ENCODE results near the gene ABCA2.

The ABCA2 gene

DNA sequence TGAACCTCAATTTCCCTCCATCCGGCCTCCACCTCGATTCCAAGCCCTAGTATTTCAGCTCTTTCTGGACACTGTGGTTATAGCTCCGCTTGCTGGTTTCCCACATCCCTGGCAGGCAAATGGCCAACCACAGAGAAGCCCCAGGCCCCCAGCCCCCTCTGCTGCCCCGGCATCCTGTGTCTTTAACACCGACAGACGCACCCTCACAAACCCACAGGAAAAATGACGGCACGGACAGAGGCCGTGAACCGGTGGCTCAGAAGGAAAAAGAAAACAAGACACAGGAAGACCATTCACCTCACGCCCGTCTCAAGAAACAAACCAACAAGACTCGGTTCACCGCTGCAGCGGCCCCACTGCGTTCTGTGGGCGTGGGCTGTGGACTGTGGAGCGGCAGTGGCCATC lies 30.2 kb downstream of the ABCA2 start:
- no peak for DNase-seq (ENCODE audit: low read depth)

- no peak for DNase-seq (ENCODE audit: low read depth)
Observed at GRCh38 chr9:136997371-136997770, 30.7 kb downstream of the ABCA2 start.

DNA sequence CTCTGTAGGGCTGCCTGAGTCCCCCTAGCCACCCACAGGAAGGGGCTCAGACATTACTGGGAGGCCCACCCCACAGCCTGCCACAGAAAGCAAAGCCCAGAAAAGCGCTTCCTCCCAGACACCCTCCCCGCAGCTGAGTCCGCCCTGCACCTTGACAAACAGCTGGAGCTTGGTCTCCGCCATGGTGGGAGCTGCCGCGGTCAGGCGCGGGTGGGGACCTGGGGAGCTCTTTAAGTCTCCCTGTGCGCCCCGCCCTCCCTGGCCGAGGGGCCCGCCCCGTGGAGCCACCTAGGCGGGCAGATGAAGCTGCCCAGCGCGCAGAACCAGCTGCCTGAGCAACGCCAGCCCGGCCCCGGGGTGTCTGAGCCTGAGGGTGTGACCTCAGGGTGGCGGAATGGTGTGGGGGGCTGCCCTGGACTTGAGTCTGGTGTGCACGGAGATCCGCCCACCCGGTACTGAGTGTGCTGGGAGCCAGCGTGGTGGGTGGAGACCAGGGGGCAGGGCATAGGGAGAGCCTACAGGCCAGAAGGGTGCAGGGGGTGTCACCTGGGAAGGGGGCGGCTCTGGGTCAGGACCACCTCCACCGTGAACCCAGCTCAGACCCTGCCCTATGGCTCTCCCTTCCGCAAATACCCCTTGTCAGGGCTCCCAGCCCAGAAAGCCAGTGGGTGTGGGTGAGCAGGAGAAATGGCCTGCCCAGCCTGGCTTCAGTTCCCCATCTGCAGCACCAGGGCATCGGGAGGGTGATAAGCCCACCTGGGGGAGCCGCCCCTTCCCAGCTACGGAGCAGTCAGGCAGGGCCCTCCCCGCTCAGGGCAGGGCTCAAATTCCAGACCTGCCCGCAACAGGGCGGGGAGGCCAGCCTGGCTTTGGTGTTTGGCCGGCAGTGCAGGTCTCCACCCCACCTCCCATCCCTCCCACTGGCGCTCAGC lies 31.4 kb downstream of the ABCA2 start, which contains the start of gene CLIC3:
Gene CLIC3, minus strand, starts transcription at position 208 of the 932 bp plus-strand sequence. Its CDS starts 25 bp downstream, at position 183.
- no peak for DNase-seq (ENCODE audit: low read depth)

DNA sequence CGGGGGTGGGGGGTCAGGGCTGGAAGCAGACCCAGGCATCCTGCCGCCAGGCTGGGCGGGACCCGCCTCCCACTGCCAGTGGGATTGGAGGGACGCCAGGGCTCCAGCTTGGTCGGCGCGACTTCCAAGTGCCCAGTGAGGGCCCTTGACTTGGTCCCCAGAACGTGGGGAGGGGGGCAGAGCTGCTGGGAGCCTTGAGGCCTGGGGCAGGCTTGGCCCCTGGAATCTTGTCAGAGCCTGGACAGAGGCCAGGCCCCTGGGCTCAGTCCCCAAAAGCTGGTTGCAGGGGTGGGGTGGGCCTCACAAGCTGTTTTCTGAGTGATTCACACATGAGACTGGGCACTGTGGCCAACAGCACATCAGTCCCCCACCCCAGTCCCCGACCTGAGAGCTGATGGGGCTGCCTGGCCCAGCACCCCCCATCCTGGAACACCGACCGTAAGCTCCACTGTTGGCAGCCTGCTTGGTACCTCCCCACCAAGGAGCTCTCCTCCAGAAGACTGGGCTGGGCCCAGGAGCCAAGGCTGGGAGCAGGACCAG lies 32.2 kb downstream of the ABCA2 start:
- no peak for DNase-seq (ENCODE audit: low read depth)

DNA sequence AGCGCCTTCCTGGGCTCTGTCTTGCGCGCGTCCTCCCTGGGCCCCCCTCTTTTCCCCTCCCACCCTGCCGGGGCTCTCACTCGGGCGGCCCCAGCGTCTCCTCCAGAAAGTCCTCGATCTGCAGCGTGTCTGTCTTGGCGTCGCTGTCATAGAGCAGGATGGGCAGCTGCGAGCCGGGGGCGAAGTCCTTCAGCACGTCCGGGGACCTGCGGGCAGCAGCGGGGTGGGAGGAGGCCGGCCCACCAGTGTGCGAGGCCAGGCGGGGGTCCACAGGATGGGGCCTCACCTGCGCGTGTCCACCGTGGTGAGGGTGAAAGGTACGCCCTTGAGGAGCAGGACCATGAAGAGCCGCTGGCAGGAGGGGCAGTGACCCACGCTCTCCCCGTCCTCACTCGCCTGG lies 32.7 kb downstream of the ABCA2 start:
- DNase-seq (ENCODE audit: low read depth): no peak

DNA sequence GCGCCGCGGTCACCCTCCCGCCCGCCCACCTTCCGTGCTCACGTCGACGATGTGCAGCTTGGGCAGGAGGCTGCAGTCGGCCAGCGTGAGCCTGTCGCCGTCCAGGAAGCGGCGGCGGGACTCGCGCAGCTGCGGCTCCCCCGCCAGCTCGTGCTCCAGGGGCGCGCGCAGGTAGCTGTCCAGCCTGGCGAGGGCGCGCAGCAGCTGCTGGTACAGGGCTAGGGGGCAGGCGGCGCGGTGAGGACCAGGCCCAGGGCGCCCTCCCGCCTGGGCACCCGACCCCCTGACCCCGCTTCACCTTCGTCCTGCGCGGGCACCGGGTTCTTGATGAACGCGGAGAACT lies 33.2 kb downstream of the ABCA2 start:
- no peak for DNase-seq (ENCODE audit: low read depth)

- DNase-seq (ENCODE audit: low read depth): no peak
Observed at GRCh38 chr9:136994180-136994887, 33.7 kb downstream of the ABCA2 start.

GRCh38 chr9:136992819-136993369 lies 35.1 kb downstream of the ABCA2 start:
- DNase-seq (ENCODE audit: low read depth): no peak

DNA sequence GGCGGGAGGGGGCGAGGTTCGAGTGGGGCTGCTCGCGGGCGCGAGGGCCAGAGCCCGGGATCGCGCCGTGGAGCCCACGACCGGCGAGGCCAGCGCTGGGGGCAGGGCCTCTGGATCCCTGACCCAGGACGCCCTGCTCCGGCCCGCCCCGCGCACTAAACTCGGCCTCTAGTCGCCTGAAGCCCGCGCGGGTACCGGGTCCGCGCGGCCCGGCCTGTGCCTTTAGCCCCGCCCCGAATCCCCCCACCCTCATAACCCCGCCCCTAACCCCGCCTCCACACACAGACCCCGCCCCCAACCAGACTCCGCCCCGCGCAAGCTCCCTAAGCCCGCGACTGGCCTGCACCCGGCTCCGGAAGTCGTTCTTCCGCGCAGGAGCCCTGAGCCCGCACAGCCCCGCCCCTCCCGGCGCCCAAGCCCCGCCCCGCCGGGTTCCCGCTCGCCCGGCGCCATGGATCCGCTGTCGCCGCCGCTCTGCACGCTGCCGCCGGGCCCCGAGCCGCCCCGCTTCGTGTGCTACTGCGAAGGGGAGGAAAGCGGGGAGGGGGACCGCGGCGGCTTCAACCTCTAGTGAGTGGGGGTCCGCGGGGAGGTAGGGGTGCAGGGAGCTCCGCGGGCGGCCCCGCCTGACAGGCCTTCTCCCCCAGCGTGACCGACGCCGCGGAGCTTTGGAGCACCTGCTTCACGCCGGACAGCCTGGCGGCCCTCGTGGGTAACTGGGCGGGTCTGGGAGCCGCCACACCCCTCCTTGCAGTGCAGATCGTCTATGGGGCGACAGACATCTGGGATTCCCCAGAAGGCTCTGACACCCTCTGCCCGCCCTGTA lies 35.8 kb downstream of the ABCA2 start, which contains the start of gene PAXX:
Gene PAXX, plus strand, starts transcription at position 430 of the 826 bp plus-strand sequence. Its CDS starts 22 bp downstream, at position 452.
- DNase-seq (ENCODE audit: low read depth): peak; percentile 87

DNA sequence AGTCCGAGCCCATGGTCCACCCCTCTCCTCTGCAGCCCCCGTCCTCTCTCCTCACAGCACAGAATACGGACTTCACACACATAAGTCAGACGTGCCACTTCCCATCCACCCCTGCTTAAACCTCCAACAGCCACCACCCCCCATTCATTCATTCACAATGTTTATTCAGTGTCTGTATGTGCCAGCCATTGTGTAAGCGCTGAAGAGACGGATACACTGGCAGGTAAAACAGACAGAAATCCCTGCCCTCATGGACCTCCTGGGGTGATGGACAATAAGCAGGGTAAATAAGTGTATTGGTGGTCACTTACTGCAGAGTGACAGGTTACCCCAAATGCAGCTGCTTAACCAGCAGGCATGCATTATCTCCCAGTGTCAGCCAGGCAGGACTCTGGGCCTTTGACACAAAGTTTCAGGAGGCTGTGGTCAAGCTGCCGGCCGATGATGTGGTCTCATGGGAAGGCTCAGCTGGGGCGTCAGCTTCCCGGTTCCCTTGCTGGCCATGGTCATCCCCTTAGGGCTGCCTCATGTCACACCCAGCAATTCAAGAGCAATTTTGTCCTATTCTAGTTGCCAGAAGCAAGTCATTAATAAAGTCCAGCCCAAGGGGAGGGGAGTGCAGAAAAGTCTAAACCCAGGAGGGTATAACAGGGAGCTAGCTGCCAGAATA lies 37.7 kb downstream of the ABCA2 start:
- DNase-seq (ENCODE audit: low read depth): no peak

DNA sequence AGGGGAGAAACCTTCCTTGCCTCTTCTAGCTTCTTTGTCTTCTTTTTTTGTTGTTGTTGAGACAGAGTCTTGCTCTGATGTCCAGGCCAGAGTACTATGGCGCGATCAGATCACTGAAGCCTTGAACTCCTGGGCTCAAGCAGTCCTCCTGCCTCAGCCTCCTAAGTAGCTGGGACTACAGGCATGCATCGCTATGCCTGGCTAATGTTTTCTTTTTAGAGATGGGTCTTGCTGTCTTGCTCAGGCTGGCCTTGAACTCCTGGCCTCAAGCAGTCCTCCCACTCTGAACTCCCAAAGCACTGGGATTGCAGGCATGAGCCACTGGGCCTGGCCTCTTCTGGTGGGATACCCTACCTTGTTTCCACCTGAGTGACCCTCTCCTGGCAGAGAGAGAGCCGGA lies 39.2 kb downstream of the ABCA2 start:
- DNase-seq (ENCODE audit: low read depth): no peak

DNA sequence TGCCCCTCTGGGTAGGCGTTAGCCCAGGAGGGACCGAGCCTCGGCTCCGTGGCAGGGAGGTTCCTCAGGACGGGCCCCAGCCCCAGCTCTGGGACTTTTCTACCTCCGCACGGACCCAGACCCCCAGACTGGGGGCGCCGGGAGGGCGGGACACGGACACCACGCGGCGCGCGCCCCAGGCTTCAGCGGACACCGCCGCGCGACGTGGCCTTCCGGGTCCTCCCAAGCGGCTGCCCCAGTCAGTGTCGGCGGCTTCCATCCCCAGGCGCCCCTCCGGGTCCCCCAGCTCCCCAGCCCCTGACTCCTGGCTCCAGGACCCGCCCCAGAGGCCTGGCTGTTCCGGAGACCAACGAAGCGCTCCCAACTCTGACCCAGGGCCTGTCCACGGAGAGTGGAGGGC lies 42.2 kb downstream of the ABCA2 start:
- DNase-seq (ENCODE audit: low read depth): no peak

DNA sequence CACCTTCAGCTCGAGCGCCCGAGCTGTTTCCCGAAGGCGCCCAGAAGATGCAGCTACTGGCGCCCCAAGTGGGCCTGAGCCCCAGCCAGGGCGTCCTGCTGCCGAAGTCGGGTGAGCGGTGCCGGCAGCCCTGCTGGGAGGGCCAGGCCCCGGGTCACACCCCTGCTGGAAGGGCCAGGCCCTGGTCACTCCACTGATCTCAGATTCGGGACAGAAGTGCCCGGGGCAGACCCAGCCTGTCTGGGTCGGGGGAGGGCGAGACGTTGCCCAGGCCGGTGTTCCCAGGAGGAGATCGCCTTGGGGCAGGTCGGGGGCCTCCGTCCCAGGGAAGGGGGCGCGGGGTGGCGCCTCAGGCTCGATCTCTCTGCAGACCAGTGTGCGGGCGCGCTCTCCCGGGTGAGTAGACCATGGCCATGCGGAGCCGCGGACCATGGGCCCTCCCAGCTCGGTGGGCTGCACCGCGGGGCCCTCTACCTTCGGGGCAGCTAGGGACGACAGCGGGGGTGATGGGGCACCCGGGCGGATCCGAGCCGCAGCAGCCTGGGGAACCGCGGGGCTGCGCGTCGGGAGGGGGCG lies 42.9 kb downstream of the ABCA2 start:
- no peak for DNase-seq (ENCODE audit: low read depth)

- no peak for DNase-seq (ENCODE audit: low read depth)
Observed at GRCh38 chr9:136984464-136985026, 43.5 kb downstream of the ABCA2 start.

DNA sequence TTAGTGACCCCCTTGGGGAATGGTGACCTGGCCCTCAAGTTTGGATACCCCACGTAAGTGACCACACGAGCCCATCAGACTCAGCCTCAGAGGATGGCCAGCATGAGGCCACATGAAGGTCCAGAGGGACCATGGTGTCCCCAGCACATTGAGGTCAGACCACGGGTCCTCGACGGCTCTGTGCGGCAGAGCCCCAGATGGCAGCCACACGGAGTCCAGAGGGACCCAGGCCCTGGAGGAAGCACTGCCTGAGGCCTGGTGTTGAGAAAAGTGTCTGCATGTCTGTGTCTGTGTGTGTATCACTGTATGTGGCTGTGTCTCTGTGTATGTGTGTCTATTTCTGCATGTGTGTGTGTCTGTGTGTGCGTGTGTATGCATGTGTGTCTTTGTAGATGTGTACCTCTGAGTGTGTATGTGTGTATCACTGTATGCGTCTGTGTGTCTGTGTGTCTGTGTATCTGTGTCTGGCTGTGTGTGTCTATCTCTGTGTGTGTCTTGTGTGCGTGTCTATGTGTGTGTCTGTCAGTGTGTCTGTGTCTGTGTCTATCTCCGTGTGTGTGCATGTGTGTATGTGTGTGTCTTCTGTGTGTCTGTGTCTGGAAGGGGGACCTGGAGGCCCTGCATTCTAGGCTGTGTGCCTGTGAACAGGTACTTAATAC lies 44.3 kb downstream of the ABCA2 start:
- DNase-seq (ENCODE audit: low read depth): no peak

- DNase-seq (ENCODE audit: low read depth): no peak
Observed at GRCh38 chr9:136983167-136983566, 44.9 kb downstream of the ABCA2 start.

GRCh38 chr9:136982232-136983051 lies 45.6 kb downstream of the ABCA2 start, which contains the start of gene LCNL1:
Gene LCNL1 (plus strand): TSS chr9:136982993. CDS start chr9:136983587, 594 bp downstream.
- DNase-seq (ENCODE audit: low read depth): no peak

DNA sequence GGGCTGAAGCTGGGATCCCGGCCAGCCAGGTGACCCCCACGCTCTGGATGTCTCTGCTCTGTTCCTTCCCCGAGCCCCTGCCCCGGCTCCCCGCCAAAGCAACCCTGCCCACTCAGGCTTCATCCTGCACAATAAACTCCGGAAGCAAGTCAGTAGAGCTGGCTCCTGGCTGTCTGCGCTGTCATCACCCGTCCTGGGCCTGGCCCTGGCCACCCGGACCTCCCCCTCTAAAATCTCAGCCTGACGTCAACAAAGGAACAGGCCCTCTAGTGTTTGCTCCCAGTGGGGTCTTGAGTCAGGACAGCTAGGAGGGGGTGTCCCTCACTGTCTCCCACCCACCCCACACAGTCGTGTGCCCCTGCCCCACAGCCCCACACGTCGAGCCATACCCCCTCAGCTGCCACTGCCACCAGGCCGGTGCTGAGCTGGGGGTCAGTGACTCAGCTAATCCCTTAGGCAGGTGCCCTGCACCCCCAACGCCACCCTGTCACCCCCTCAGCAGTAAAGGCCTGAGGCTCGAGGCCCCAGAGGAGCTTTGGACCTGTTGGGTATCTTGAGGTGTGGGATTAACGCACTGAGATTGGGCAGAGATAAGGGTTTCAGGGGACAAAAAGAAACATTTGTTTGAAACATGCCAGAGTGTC lies 46.3 kb downstream of the ABCA2 start:
- DNase-seq (ENCODE audit: low read depth): no peak
